ENCODE results near the gene HNRNPM. TPM values are rescaled to one million over a fixed set of nuclear protein-coding genes. Genes with fewer than 3 reads are reported as not detected.

Gene HNRNPM
- polyA plus RNA-seq, 12 donors: 173 to 360 (median 195) TPM; not detected in 1

GRCh38 chr19:8537099-8537498, 92.3 kb downstream of the HNRNPM start:
- no peak for DNase-seq

Other genes starting within 250 kb of the HNRNPM start
- 10 to 100 TPM in 10 of 12 donors, 1 to 10 TPM in 1, not detected in 1; 9.9 to 43.6 (median 15.5) TPM for gene CERS4, start 235.6 kb upstream of the HNRNPM start, polyA plus RNA-seq (ENCODE audit: insufficient read length in 12 of 12)
- 10 to 100 TPM in 11 of 12 donors, not detected in 1; 13.9 to 23.6 (median 19.1) TPM for gene CD320, start 136.6 kb upstream of the HNRNPM start, polyA plus RNA-seq (ENCODE audit: insufficient read length in 12 of 12)
- gene NDUFA7, start 123.6 kb upstream of the HNRNPM start, polyA plus RNA-seq (ENCODE audit: insufficient read length in 12 of 12): 10 to 100 TPM in 11 of 12 donors, not detected in 1; 28.8 to 49.3 (median 39.5) TPM
- gene RPS28, start 123.5 kb upstream of the HNRNPM start, polyA plus RNA-seq (ENCODE audit: insufficient read length in 12 of 12): 1,000 to 10,000 TPM in 1 of 12 donors, 100 to 1,000 TPM in 10, not detected in 1; 402 to 1,142 (median 551) TPM
- gene KANK3, start 101.7 kb upstream of the HNRNPM start, polyA plus RNA-seq (ENCODE audit: insufficient read length in 12 of 12): 10 to 100 TPM in 5 of 12 donors, 1 to 10 TPM in 6, not detected in 1; 6.2 to 18.5 (median 7.7) TPM
- gene ANGPTL4, start 80.8 kb upstream of the HNRNPM start, polyA plus RNA-seq (ENCODE audit: insufficient read length in 12 of 12): 1 to 10 TPM in 9 of 12 donors, under 1 TPM in 1, not detected in 2; 0.76 to 4.6 (median 1.8) TPM
- gene RAB11B, start 54.6 kb upstream of the HNRNPM start, polyA plus RNA-seq (ENCODE audit: insufficient read length in 12 of 12): 100 to 1,000 TPM in 2 of 12 donors, 10 to 100 TPM in 9, not detected in 1; 53.9 to 120 (median 60.8) TPM
- 10 to 100 TPM in 11 of 12 donors, not detected in 1; 10.6 to 15.2 (median 12.9) TPM for gene MARCHF2, start 31.7 kb upstream of the HNRNPM start, polyA plus RNA-seq (ENCODE audit: insufficient read length in 12 of 12)
- gene PRAM1, start 57.7 kb downstream of the HNRNPM start, polyA plus RNA-seq (ENCODE audit: insufficient read length in 12 of 12): 1 to 10 TPM in 8 of 12 donors, under 1 TPM in 2, not detected in 2; 0.59 to 9.8 (median 1.4) TPM
- gene ZNF414, start 69.2 kb downstream of the HNRNPM start, polyA plus RNA-seq (ENCODE audit: insufficient read length in 12 of 12): 10 to 100 TPM in 11 of 12 donors, not detected in 1; 10.5 to 25.4 (median 12.6) TPM
- 10 to 100 TPM in 2 of 12 donors, 1 to 10 TPM in 9, not detected in 1; 2.8 to 19.6 (median 3.8) TPM for gene MYO1F, start 132.5 kb downstream of the HNRNPM start, polyA plus RNA-seq (ENCODE audit: insufficient read length in 12 of 12)
- gene ADAMTS10, start 165.7 kb downstream of the HNRNPM start, polyA plus RNA-seq (ENCODE audit: insufficient read length in 12 of 12): 10 to 100 TPM in 11 of 12 donors, not detected in 1; 16.4 to 64.6 (median 28.3) TPM
- not detected for gene NFILZ, start 185.7 kb downstream of the HNRNPM start, polyA plus RNA-seq (ENCODE audit: insufficient read length in 12 of 12)

Data from muscle of arm (tissue), 12 donors.